Breast epithelium (tissue), 3 donors: ENCODE data around the gene ANKRD40CL.

Experiments used
- CTCF ChIP-seq, 3 donors: fragments of 450-650 bp; IDR thresholded peaks; one replicate each; pipeline ENCODE4 v1.5.1; 2016 to 2017; ENCODE audit warnings: antibody characterized with exemption in 3 of 3, mild to moderate bottlenecking in 3 of 3, moderate library complexity in 3 of 3
- POLR2A ChIP-seq: fragments of 450-650 bp; IDR thresholded peaks from one replicate; pipeline ENCODE4 v1.6.1; 2016; ENCODE audit warnings: antibody characterized with exemption, mild to moderate bottlenecking, moderate library complexity
- POLR2AphosphoS5 ChIP-seq, 3 donors: sonication (generic); formaldehyde crosslinking; IDR thresholded peaks; one replicate each; pipeline ENCODE4 v1.6.1; 2017; ENCODE audit warnings: antibody characterized with exemption in 3 of 3

- TF ChIP-seq POLR2AphosphoS5 (IDR thresholded peaks at IDR 0.05) (no peak), CTCF (IDR thresholded peaks at IDR 0.05) (no peak), POLR2A (no peak)
Observed at GRCh38 chr17:50767030-50767429, 288 bp downstream of the ANKRD40CL start.
